Thoracic aorta (tissue), 2 donors: ENCODE data around the gene ADTRP. TPM values are rescaled to one million over a fixed set of nuclear protein-coding genes. Genes with fewer than 3 reads are reported as not detected.

Source experiments
- ATAC-seq: fragments of 150-250 bp; one replicate; pipeline ENCODE4 v1.8.0; 2017; ENCODE audit warnings: low read depth; ENCODE audit not compliant: insufficient number of reproducible peaks, low FRiP score
- DNase-seq: peaks from one replicate; pipeline ENCODE4 v3.0.0-alpha.2; 2020; ENCODE audit warnings: low spot score
- H3K27ac ChIP-seq, 2 donors: fragments of 200-600 bp; sonication (generic); 1 replicate in 1 of 2; 2 replicates in 1 of 2; pipeline ENCODE4 v1.5.1; 2016; ENCODE audit warnings: mild to moderate bottlenecking in 2 of 2, moderate library complexity in 2 of 2
- H3K27me3 ChIP-seq: fragments of 200-600 bp; sonication (generic); replicated peaks from 2 replicates; pipeline ENCODE4 v1.6.0; 2016; ENCODE audit warnings: mild to moderate bottlenecking; ENCODE audit not compliant: insufficient read depth
- H3K36me3 ChIP-seq: fragments of 200-600 bp; sonication (generic); one replicate; pipeline ENCODE4 v1.5.1; 2016
- H3K4me1 ChIP-seq, 2 donors: fragments of 200-600 bp; sonication (generic); 1 replicate in 1 of 2; 2 replicates in 1 of 2; pipeline versions ENCODE4 v1.5.1 to v1.6.0; 2016; ENCODE audit warnings: low read depth in 2 of 2, mild to moderate bottlenecking in 1 of 2; ENCODE audit not compliant: control insufficient read depth in 1 of 2
- H3K4me3 ChIP-seq: fragments of 200-600 bp; sonication (generic); 2 replicates; pipeline ENCODE4 v1.5.1; 2016; ENCODE audit warnings: mild to moderate bottlenecking
- H3K9me3 ChIP-seq: fragments of 200-600 bp; sonication (generic); 2 replicates; pipeline ENCODE4 v1.5.1; 2016
- total RNA-seq, 2 donors: library from RNA; depleted of rRNA; stranded (reverse); fragments of >200 nt; gene quantifications; one replicate each; pipeline versions ENCODE4 v1.1.0 to v1.2.3, GENCODE V29; 2016
- TF ChIP-seq, protein P1 (sequence below): fragments of 200-600 bp; sonication (generic); IDR thresholded peaks from one replicate; pipeline ENCODE4 v1.5.1; 2019; ENCODE audit warnings: antibody characterized with exemption

The ADTRP gene
- total RNA-seq, 2 donors from 2014 or later = not detected

DNA sequence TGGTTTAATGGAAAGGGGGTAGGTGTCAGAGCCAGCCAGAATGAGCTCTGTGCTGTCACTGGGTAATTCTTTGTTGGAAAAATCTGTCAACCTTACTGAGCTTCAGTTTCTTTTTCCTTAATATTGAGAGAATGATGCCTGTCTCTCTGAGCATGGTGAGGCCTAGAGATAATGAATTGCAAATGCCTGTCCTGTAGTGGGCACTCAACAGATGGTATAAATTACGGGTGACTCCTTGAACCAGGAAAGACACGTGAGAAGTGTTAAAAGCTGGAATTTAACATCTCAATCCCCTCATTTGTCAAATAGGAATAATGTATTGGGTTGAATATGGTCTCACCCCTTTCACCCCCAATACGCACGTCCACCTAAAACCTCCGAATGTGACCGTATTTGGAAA is 74.9 kb downstream of the ADTRP start:
- Histone ChIP-seq H3K36me3 (no peaks in the 10 kb centered on the region), H3K9me3 (no peaks in the 10 kb centered on the region), H3K27ac (no peak overlapping the region), H3K27me3 (no peaks in the 10 kb centered on the region), H3K4me1 (no peaks in the 10 kb centered on the region), H3K4me3 (no peak overlapping the region)
- DNase-seq (no peak), ATAC-seq (no peak)
- TF ChIP-seq, protein P1, sequence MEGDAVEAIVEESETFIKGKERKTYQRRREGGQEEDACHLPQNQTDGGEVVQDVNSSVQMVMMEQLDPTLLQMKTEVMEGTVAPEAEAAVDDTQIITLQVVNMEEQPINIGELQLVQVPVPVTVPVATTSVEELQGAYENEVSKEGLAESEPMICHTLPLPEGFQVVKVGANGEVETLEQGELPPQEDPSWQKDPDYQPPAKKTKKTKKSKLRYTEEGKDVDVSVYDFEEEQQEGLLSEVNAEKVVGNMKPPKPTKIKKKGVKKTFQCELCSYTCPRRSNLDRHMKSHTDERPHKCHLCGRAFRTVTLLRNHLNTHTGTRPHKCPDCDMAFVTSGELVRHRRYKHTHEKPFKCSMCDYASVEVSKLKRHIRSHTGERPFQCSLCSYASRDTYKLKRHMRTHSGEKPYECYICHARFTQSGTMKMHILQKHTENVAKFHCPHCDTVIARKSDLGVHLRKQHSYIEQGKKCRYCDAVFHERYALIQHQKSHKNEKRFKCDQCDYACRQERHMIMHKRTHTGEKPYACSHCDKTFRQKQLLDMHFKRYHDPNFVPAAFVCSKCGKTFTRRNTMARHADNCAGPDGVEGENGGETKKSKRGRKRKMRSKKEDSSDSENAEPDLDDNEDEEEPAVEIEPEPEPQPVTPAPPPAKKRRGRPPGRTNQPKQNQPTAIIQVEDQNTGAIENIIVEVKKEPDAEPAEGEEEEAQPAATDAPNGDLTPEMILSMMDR = no peak

DNA sequence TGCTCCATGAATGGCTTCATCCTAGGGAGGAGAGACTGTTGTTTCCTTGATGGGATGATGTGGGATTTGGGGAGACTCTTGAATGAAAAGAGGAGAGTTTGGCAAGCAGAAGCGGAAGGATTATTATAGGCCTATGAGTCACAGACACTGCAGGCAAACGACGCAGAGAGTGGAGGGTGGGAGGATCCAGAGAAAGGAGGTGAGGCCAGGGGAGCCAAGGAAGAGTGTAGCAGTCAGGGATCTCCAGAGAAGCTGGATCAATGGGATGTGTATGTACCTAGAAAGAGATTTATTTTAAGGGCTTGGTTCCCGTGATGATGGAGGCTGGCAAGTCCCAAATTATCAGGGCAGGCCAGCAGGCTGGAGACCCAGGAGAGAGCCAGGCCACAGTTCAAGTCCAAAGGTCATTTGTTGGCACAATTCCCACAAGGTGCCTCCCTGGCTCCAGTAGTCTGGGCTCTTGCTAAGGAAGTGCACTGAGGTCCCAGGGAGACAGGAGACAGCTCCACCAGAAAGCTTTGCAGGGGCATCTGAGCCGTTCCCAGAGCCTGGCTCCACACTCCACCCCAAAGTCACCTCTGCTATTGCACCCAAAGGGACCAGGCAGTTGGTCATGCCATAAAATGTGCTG is 76.0 kb downstream of the ADTRP start:
- H3K27ac ChIP-seq = no peak overlapping the region
- no peaks in the 10 kb centered on the region for H3K9me3 ChIP-seq
- DNase-seq = no peak
- no peaks in the 10 kb centered on the region for H3K27me3 ChIP-seq
- TF ChIP-seq, protein P1 = no peak
- ATAC-seq = no peak
- H3K4me3 ChIP-seq = no peak overlapping the region
- no peaks in the 10 kb centered on the region for H3K36me3 ChIP-seq
- no peaks in the 10 kb centered on the region for H3K4me1 ChIP-seq

DNA sequence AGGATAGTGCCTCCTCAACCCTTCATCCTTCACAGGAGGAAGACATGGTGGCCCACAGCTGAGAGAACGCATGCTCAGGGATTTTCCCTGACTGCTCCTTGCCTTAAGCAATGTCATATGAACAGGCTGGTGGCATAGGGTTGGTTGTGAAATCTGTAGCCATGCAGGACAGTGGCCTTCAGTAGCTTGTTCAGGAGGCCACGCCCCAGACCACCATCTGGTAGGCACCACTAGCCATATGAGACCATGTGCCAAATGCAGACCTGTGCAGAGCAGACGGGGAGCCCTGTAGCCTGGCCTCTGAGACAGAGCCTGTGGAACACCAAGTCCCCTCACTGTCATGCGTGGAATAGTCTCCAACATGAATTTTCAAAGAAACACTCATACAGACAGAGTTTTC is 76.5 kb downstream of the ADTRP start:
- no peak for ATAC-seq

DNA sequence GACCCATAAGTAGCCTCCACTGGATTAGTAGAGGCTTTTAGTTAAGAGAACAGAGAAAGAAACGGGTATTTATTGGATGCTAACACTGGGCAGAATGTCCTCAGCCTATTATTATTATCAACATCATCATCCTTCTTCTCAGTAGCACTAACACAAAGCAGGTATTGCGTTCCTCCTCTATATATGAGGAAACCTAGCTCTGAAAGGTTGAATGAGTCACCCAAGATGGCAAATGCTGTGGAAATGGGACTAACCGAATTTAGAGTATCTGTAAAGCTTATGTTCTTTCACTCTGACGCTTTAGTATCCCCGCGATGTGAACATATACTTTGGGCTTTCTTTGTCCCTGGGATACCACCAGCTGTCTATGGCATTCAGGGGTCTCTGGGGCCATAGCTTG is 77.0 kb downstream of the ADTRP start:
- DNase-seq = no peak
- Histone ChIP-seq H3K4me3 (no peak overlapping the region), H3K27ac (no peak overlapping the region), H3K4me1 (no peaks in the 10 kb centered on the region), H3K36me3 (no peaks in the 10 kb centered on the region), H3K27me3 (no peaks in the 10 kb centered on the region), H3K9me3 (no peaks in the 10 kb centered on the region)
- no peak for ATAC-seq
- TF ChIP-seq, protein P1 = no peak

More for the DNA sequence above, 76.5 kb downstream of the ADTRP start:
- H3K4me1 ChIP-seq = no peaks in the 10 kb centered on the region
- no peak overlapping the region for H3K27ac ChIP-seq
- no peaks in the 10 kb centered on the region for H3K36me3 ChIP-seq
- H3K4me3 ChIP-seq = no peak overlapping the region
- H3K9me3 ChIP-seq = no peaks in the 10 kb centered on the region
- H3K27me3 ChIP-seq = no peaks in the 10 kb centered on the region
- no peak for DNase-seq
- TF ChIP-seq, protein P1 = no peak

DNA sequence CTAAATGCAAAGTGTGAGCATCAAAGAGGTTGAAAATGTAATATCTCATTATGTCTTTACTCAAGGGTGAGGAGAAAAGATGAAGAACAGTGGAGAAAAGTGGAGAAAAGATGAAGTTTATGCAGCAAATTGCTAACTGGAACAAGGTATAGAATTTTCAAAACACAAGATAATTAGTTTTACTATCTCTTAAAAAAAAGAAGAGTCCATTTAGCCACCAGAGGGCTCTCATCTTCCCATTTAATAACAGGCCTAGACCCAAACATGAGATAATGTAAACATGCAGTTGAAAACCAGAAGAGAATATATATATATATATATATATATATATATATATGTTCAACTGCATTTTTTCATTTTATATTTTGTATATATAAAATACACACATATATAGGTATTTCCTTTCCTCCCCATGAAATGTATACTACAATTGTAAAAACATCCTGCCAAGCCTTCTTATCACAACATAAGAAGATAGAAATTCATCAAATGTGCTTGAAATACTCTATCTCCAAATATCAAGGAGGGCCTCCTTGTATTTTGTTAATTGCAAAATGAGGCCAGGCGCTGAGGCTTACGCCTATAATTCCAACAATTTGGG is 78.4 kb downstream of the ADTRP start:
- Histone ChIP-seq H3K4me3 (no peak overlapping the region), H3K9me3 (no peaks in the 10 kb centered on the region), H3K27ac (no peak overlapping the region), H3K27me3 (no peaks in the 10 kb centered on the region), H3K36me3 (no peaks in the 10 kb centered on the region), H3K4me1 (no peaks in the 10 kb centered on the region)
- TF ChIP-seq, protein P1 = peak; percentile 39
- no peak for ATAC-seq
- no peak for DNase-seq
